22Rv1 (cell line): Measurements from ENCODE around the gene STAT4.

Source experiments
- H3K27ac ChIP-seq: fragments of 450-650 bp; 2 replicates; pipeline ENCODE4 v1.5.1; 2017
- CTCF ChIP-seq: fragments of 450-650 bp; IDR thresholded peaks from 2 replicates; pipeline ENCODE4 v1.5.1; 2017; ENCODE audit warnings: mild to moderate bottlenecking
- ZFX ChIP-seq: fragments of 450-650 bp; IDR thresholded peaks from 2 replicates; pipeline ENCODE4 v1.6.1; 2017; ENCODE audit warnings: antibody characterized with exemption, borderline replicate concordance

STAT4 gene

GRCh38 chr2:190993292-190993643 lies 157.5 kb downstream of the STAT4 start:
- TF ChIP-seq CTCF (no peak), ZFX (no peak)
- no peak overlapping the region for H3K27ac ChIP-seq

GRCh38 chr2:190990132-190990531 lies 160.7 kb downstream of the STAT4 start:
- TF ChIP-seq ZFX = no peak
- TF ChIP-seq CTCF = no peak
- no peak overlapping the region for H3K27ac ChIP-seq

GRCh38 chr2:190988910-190989309 lies 161.9 kb downstream of the STAT4 start:
- TF ChIP-seq CTCF = no peak
- TF ChIP-seq ZFX = no peak
- H3K27ac ChIP-seq = no peak overlapping the region

GRCh38 chr2:190987938-190988337 lies 162.9 kb downstream of the STAT4 start:
- no peak for TF ChIP-seq CTCF
- TF ChIP-seq ZFX = no peak
- no peak overlapping the region for H3K27ac ChIP-seq

- no peak for TF ChIP-seq ZFX
- TF ChIP-seq CTCF = no peak
- no peak overlapping the region for H3K27ac ChIP-seq
Observed at GRCh38 chr2:190987116-190987515, 163.7 kb downstream of the STAT4 start.

GRCh38 chr2:190986221-190986953 lies 164.4 kb downstream of the STAT4 start:
- TF ChIP-seq CTCF = no peak
- no peak for TF ChIP-seq ZFX
- H3K27ac ChIP-seq = no peak overlapping the region

- TF ChIP-seq CTCF = no peak
- no peak for TF ChIP-seq ZFX
- no peak overlapping the region for H3K27ac ChIP-seq
Observed at GRCh38 chr2:190984595-190984994, 166.2 kb downstream of the STAT4 start.
